Thoracic aorta (tissue), 2 donors: ENCODE measurements around the gene PCDHA1. TPM values are rescaled to one million over a fixed set of nuclear protein-coding genes. Genes with fewer than 3 reads are reported as not detected.
A peak's percentile ranks its signal among the peaks of the same experiment; 100 is the strongest.
"Not testable (repeated sequence)": the region's sequence is repeated elsewhere in the genome, so short reads cannot be mapped to it uniquely, and the experiment has no call there.

ENCODE experiments used
- ATAC-seq: fragments of 150-250 bp; one replicate; pipeline ENCODE4 v1.8.0; 2017; ENCODE audit warnings: low read depth; ENCODE audit not compliant: insufficient number of reproducible peaks, low FRiP score
- DNase-seq: peaks from one replicate; pipeline ENCODE4 v3.0.0-alpha.2; 2020; ENCODE audit warnings: low spot score
- H3K27ac ChIP-seq, 2 donors: fragments of 200-600 bp; sonication (generic); 1 replicate in 1 of 2; 2 replicates in 1 of 2; pipeline ENCODE4 v1.5.1; 2016; ENCODE audit warnings: mild to moderate bottlenecking in 2 of 2, moderate library complexity in 2 of 2
- H3K27me3 ChIP-seq: fragments of 200-600 bp; sonication (generic); replicated peaks from 2 replicates; pipeline ENCODE4 v1.6.0; 2016; ENCODE audit warnings: mild to moderate bottlenecking; ENCODE audit not compliant: insufficient read depth
- H3K36me3 ChIP-seq: fragments of 200-600 bp; sonication (generic); one replicate; pipeline ENCODE4 v1.5.1; 2016
- H3K4me1 ChIP-seq, 2 donors: fragments of 200-600 bp; sonication (generic); 1 replicate in 1 of 2; 2 replicates in 1 of 2; pipeline versions ENCODE4 v1.5.1 to v1.6.0; 2016; ENCODE audit warnings: low read depth in 2 of 2, mild to moderate bottlenecking in 1 of 2; ENCODE audit not compliant: control insufficient read depth in 1 of 2
- H3K4me3 ChIP-seq: fragments of 200-600 bp; sonication (generic); 2 replicates; pipeline ENCODE4 v1.5.1; 2016; ENCODE audit warnings: mild to moderate bottlenecking
- H3K9me3 ChIP-seq: fragments of 200-600 bp; sonication (generic); 2 replicates; pipeline ENCODE4 v1.5.1; 2016
- CTCF ChIP-seq: fragments of 200-600 bp; sonication (generic); IDR thresholded peaks from one replicate; pipeline ENCODE4 v1.5.1; 2019; ENCODE audit warnings: antibody characterized with exemption
- total RNA-seq, 2 donors: library from RNA; depleted of rRNA; stranded (reverse); fragments of >200 nt; gene quantifications; one replicate each; pipeline versions ENCODE4 v1.1.0 to v1.2.3, GENCODE V29; 2016

Gene PCDHA1
- total RNA-seq, 2 donors from 2014 or later, result not detected

- no peak for DNase-seq
- TF ChIP-seq CTCF, result no peak
- Histone ChIP-seq H3K36me3 (no peaks in the 10 kb centered on the region), H3K4me3 (peak within 1 kb of the TSS; percentile 25), H3K4me1 (no peaks in the 10 kb centered on the region), H3K27ac (no peak within 1 kb of the TSS), H3K9me3 (peaks cover 40% of the 10 kb centered on the region), H3K27me3 (no peaks in the 10 kb centered on the region)
- no peak for ATAC-seq
Measured at GRCh38 chr5:140833993-140834392, 48.1 kb downstream of the PCDHA1 start, which contains the start of gene PCDHA7. TSS of gene PCDHA7 (plus strand) at chr5:140834269. CDS start at chr5:140834384, 115 bp downstream.

DNA sequence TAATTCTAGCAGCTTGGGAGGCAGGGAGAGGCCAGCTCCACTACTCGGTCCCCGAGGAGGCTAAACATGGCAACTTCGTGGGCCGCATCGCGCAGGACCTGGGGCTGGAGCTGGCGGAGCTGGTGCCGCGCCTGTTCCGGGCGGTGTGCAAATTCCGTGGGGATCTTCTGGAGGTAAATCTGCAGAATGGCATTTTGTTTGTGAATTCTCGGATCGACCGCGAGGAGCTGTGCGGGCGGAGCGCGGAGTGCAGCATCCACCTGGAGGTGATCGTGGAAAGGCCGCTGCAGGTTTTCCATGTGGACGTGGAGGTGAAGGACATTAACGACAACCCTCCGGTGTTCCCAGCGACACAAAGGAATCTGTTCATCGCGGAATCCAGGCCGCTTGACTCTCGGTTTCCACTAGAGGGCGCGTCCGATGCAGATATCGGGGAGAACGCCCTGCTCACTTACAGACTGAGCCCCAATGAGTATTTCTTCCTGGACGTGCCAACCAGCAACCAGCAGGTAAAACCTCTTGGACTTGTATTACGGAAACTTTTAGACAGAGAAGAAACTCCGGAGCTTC is 48.6 kb downstream of the PCDHA1 start:
- not testable (repeated sequence) for H3K36me3 ChIP-seq, DNase-seq, H3K4me1 ChIP-seq, H3K27ac ChIP-seq, H3K27me3 ChIP-seq, ATAC-seq
- peak overlapping the region; percentile 25 for H3K4me3 ChIP-seq
- H3K9me3 ChIP-seq, result peaks cover 36% of the 10 kb centered on the region

GRCh38 chr5:140835622-140836510 is 49.9 kb downstream of the PCDHA1 start:
- DNase-seq (no peak), ATAC-seq (no peak)
- Histone ChIP-seq H3K27me3 (no peaks in the 10 kb centered on the region), H3K9me3 (peaks cover 43% of the 10 kb centered on the region), H3K4me3 (no peak overlapping the region), H3K36me3 (no peaks in the 10 kb centered on the region), H3K27ac (no peak overlapping the region), H3K4me1 (no peaks in the 10 kb centered on the region)
- TF ChIP-seq CTCF, result no peak

DNA sequence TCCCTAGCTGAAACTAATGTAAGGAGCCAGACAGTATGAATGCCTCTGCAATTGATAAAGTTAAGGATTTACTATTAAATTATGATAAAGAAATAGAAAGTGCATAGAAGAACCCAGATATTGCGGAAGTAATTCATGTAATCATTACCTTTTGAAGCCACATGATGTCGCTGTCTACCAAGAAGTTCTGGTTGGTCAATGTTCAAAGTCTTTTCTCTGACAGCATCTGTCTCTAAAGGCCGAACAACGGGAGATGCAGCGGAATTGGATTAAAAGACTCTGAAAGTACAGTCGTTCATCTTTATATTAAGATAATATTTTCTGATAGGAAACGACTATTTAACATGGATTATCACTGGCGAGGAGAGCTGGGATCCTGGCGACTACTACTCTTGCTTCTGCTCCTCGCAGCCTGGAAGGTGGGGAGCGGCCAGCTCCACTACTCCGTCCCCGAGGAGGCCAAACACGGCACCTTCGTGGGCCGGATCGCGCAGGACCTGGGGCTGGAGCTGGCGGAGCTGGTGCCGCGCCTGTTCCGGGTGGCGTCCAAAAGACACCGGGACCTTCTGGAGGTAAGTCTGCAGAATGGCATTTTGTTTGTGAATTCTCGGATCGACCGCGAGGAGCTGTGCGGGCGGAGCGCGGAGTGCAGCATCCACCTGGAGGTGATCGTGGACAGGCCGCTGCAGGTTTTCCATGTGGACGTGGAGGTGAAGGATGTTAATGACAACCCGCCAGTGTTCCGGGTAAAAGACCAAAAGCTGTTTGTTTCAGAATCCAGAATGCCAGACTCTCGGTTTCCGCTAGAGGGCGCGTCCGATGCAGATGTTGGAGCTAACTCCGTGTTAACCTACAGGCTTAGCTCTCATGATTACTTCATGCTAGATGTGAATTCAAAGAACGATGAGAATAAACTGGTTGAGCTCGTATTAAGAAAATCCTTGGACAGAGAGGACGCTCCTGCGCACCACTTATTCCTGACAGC is 55.3 kb downstream of the PCDHA1 start, which contains the start of gene PCDHA8:
Gene PCDHA8 (plus strand): TSS at position 210 of the 985 bp plus-strand sequence. CDS start 135 bp downstream, at position 345.
- no peak within 1 kb of the TSS for H3K4me3 ChIP-seq
- DNase-seq (no peak), ATAC-seq (no peak)
- H3K36me3 ChIP-seq, result no peaks in the 10 kb centered on the region
- TF ChIP-seq CTCF, result no peak
- H3K9me3 ChIP-seq, result peaks cover 37% of the 10 kb centered on the region
- H3K4me1 ChIP-seq, result no peaks in the 10 kb centered on the region
- no peaks in the 10 kb centered on the region for H3K27me3 ChIP-seq
- no peak within 1 kb of the TSS for H3K27ac ChIP-seq

- ATAC-seq (no peak), DNase-seq (no peak)
- Histone ChIP-seq H3K27me3 (no peaks in the 10 kb centered on the region), H3K4me3 (no peak overlapping the region), H3K36me3 (no peaks in the 10 kb centered on the region), H3K4me1 (no peaks in the 10 kb centered on the region), H3K27ac (no peak overlapping the region), H3K9me3 (peaks cover 34% of the 10 kb centered on the region)
- TF ChIP-seq CTCF, result no peak
Measured at GRCh38 chr5:140842798-140843733, 57.1 kb downstream of the PCDHA1 start.

DNA sequence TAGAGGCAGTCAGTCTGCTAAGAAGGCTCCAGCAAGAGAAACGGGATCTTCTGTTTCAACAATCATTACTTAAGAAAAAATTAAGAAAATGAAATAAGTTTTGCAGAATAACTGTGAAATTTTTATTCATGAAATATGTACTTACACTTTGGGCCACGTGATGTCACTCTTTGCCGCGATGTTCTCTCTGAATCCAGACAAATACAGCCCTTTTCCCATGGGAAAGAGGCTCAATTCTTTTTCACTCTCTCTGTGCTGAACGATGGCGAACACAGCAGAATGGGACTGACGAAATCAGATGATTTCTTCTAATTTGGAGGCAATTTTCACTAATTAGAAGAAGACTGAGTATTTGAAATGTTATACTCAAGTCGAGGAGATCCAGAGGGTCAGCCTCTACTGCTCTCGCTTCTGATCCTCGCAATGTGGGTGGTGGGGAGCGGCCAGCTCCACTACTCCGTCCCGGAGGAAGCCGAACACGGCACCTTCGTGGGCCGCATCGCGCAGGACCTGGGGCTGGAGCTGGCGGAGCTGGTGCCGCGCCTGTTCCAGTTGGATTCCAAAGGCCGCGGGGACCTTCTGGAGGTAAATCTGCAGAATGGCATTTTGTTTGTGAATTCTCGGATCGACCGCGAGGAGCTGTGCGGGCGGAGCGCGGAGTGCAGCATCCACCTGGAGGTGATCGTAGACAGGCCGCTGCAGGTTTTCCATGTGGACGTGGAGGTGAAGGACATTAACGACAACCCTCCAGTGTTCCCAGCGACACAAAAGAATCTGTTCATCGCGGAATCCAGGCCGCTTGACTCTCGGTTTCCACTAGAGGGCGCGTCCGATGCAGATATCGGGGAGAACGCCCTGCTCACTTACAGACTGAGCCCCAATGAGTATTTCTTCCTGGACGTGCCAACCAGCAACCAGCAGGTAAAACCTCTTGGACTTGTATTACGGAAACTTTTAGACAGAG is 62.5 kb downstream of the PCDHA1 start, which contains the start of gene PCDHA9:
Gene PCDHA9 (plus strand): TSS at position 244 of the 964 bp plus-strand sequence. CDS start 114 bp downstream, at position 358.
- not testable (repeated sequence) for H3K4me3 ChIP-seq, DNase-seq, ATAC-seq, H3K27me3 ChIP-seq, H3K4me1 ChIP-seq, H3K36me3 ChIP-seq, H3K27ac ChIP-seq
- peaks cover 21% of the 10 kb centered on the region for H3K9me3 ChIP-seq
